AML-193 (cell line): Measurements from ENCODE around the gene CACNB2.

Experiments
- DNase-seq, 2 experiments: peaks; one replicate each; lab custom pipeline; 2025; lab: John Stamatoyannopoulos, UW

The CACNB2 gene

GRCh38 chr10:18450298-18450697, 310.1 kb downstream of the CACNB2 start:
- no peak for DNase-seq

GRCh38 chr10:18455086-18455884, 315.1 kb downstream of the CACNB2 start:
- no peak for DNase-seq

- DNase-seq: no peak
Observed at GRCh38 chr10:18456984-18457383, 316.8 kb downstream of the CACNB2 start.

DNA sequence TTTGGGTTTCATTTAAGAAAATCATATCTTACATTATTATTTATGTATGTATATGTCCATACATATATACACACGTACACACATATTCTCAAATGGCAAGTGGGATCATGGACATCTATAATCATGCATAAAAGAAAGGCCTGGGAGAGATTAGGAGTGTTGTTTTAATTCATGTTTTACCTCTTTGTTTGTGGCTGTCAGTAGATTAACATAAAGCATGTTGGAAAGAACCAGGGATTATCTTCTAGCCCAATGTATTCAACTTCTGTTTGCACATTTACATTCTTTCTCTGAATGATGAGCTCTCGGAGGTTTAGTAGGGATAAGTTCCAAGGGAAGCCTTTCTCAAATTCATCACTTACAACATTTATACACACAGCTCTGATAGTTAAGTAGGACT, 319.8 kb downstream of the CACNB2 start:
- no peak for DNase-seq

DNA sequence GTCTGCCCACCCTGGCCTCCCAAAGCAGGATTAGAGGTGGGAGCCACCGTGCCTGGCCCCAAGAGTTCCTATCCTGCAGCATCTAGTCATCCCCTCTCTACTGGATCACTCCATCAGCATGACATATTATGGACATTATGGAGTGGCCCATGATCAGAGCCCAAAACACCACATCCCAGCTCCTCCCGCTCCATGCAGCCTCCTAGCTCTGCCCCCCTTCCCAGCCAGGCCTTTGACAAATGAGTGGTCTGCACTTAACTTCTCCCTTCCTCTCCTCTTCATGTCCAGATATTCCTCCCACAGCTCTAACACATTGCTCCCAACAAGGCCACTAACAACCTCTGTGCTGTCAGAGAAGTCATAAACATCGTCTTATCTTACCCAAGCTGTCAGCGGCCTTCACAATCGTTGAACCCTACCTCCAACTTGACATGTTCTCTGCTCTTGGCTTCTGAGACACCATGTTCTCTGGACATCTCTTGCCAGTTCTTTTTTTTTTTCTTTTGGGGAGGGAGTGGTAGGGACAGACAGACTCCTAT, 323.5 kb downstream of the CACNB2 start:
- no peak for DNase-seq

GRCh38 chr10:18469125-18469524, 328.9 kb downstream of the CACNB2 start:
- no peak for DNase-seq

DNA sequence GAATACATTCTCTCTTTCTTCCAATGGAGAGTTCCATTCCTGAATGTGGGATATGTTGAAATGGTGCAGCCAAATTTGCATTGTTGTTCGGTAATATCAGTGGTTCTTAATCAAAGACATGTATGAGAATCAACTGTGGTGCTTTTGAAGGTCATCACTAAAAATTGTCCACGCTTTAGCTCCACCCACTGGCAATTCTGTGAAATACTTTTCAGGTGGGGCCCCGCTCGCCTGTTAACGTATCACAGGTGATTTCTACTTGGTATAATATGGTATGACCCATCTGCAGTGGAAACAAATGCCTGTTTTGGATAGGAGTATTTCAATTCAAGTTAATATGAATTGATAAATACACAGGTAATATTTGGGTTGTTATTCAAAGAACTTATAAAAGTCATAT, 332.8 kb downstream of the CACNB2 start:
- DNase-seq: no peak

- no peak for DNase-seq
Observed at GRCh38 chr10:18473424-18474117, 333.3 kb downstream of the CACNB2 start.

DNA sequence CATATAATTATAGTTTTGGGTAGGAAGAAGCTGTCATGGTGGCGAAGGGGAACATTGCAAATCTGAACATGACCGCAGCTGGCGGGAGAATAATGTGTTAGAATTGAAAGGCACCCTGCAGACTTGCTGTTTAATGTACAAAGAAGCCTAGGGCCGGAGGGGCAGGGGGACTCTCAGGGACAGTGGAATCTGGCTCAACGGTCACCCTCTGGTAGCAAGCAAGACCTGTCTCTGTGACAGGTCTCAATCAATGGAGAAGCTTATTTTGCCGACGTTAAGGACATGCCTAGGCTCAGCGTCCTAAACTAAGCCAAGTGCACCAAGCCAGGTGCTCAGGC, 333.9 kb downstream of the CACNB2 start:
- DNase-seq: no peak

DNA sequence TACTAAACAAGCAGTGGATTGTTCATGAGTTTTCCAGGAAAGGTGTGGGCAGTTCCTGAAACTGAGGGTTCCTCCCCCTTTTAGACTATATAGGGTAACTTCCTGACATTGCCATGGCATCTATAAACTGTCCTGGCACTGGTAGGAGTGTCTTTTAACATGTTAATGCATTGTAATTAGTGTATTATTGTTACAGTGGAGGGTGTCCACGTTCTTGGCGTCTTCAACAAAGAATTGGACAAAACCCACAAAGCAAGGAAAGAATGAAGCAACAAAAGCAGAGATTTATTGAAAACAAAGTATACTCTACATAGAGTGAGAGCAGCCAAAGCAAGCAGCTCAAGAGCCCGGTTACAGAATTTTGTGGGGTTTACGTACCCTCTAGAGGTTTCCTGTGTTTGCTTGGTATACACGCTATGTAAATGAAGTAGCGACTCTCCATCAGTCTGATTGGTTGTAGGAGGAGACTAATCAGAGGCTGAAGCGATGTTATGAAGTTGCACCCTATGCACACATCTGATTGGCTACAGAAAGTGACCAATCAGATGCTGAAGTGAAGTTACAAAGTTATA, 335.9 kb downstream of the CACNB2 start:
- DNase-seq: no peak

GRCh38 chr10:18478354-18478753, 338.1 kb downstream of the CACNB2 start:
- no peak for DNase-seq

- no peak for DNase-seq
Observed at GRCh38 chr10:18479502-18479901, 339.3 kb downstream of the CACNB2 start.

- no peak for DNase-seq
Observed at GRCh38 chr10:18483516-18484186, 343.4 kb downstream of the CACNB2 start.

DNA sequence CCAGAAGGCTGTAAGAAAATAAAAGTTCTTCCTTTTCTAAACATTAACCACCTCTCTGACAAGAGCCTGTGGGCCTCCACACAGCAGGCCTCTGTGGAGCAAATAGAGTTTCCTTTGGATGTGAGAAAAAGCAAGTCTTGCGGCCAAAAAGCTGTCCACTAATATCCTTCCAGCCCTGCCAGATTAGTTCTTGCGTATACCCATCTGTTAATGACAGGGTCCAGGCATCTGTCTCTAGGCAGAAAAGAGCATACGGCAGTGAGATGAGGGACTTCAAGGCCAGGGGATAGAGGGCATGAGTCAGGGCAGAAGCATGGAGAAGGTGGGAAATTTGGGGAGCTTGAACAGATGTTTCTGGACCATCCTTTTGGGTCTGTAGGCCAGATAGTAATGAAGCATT, 346.2 kb downstream of the CACNB2 start:
- DNase-seq: no peak

DNA sequence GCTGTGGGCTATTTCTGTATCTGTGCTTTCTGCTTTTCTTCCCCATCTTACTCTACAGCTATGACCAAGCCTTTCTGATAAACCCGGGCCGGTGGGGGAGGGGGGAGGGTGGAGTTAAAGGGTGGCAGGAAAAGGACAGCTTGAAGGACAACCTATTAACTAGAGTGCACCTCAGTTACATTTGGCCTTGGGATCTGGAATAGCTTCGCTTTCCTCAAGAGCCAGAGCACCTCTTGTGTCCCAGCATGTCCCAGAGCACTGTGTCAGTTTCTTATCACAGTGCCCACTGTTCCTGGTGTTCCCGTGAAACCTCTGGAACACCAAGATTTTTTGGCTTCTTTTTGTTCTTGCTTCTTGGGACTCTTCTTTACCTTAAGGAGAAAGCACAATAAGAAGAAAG, 350.5 kb downstream of the CACNB2 start:
- DNase-seq: no peak

DNA sequence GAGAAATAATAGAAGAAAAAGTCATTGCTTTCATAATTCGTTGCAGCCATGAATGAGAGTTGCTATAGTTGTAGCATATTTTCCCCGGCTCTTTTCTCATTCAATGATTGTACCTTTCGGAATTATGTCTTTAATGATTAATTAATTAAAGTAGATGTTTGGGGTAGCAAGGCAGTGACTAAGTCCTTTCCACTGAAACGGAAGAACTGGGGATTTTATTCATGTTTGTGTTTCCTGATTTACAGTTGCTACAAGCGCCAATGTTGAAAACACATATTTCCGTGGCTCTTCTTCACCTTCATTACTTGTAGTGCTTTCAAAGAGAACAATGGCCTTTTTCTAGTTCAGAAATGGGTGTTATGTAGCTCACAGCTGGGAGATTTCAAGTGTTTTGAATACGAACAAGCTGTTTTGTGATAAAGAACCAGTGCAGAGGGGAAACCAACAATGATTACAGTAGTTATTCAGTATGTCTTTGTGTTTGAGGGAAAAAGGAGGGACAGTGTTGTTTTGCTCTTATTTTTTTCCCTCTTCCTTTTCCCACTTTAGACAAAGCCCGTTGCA, 357.7 kb downstream of the CACNB2 start:
- no peak for DNase-seq

GRCh38 chr10:18498998-18499397, 358.8 kb downstream of the CACNB2 start:
- DNase-seq: no peak

DNA sequence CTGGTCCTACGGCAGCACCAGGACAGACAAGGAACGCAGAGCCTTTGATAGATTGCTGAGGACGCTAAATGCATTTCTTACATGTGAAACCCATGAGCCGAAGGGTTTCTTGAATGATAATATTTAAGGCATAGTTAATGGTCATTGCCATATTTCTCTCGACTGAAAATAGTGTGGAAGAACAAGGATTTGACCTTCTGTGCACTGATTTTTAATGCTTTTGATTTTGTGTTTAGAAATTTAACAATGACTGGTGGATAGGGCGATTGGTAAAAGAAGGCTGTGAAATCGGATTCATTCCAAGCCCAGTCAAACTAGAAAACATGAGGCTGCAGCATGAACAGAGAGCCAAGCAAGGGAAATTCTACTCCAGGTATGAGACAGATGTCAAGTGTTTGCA, 360.4 kb downstream of the CACNB2 start:
- DNase-seq: no peak

- no peak for DNase-seq
Observed at GRCh38 chr10:18501198-18501597, 361.0 kb downstream of the CACNB2 start.

DNA sequence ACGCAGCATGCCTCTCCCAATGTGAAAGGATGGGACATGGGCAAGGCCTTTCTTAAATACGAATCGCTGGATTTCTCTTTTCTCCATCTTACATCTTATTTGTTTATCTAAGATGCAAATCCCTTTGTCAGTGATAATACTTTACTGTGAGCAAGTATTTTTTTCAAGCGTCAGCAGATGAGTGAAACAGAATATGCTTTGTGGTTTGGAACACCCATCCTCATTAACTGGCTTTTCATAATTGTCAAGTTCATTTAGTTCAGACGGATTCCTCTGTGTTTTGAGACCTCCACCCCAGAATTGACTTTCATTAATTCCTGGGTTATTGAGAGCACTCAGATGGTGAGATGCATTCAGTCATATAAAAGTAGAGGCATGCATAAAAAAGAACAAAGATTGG, 361.4 kb downstream of the CACNB2 start:
- no peak for DNase-seq

- DNase-seq: no peak
Observed at GRCh38 chr10:18504161-18504560, 363.9 kb downstream of the CACNB2 start.

DNA sequence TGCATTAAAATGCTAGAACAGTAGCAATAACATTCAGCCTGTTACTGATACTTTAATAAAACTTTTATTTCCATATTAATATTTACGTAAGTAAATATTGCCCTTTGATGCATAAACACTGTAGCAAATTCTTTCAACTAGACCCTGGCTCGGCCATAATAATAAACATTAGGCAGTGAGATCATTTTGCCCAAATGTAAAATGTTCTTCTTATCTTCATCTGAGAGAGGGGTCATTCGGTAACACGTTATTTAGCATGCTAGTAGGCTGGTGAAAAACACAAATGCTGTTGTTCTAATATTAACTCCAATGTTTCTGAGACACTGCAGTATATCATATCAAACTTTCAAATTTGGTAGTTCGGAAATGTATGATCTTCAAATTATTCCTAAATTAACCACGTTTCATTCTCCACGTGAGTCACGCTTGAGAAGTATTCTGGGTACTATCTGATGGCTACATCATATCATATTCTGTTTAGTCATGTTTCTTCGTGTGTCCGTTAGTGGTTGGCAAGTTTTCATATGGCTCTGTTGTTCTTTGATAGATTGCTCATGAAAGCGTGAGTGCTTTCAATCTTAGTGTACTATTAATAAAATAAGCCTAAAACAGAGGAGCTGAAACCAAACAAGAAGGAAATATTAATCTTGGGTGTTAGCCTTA, 365.4 kb downstream of the CACNB2 start:
- no peak for DNase-seq
